Thyroid gland (tissue), 4 donors: ENCODE data around the gene LRRC38. TPM values are rescaled to one million over a fixed set of nuclear protein-coding genes. Genes with fewer than 3 reads are reported as not detected.
"Not testable (repeated sequence)": the region's sequence is repeated elsewhere in the genome, so short reads cannot be mapped to it uniquely, and the experiment has no call there.

Source experiments
- DNase-seq, 2 donors: peaks; one replicate each; pipeline ENCODE4 v3.0.0-alpha.2; 2019
- H3K27ac ChIP-seq, 3 donors: fragments of 200-600 bp; sonication (generic); 1 replicate in 2 of 3; 2 replicates in 1 of 3; pipeline ENCODE4 v1.5.1; 2016 to 2019; ENCODE audit warnings: mild to moderate bottlenecking in 1 of 3, moderate library complexity in 1 of 3
- H3K27me3 ChIP-seq: fragments of 200-600 bp; sonication (generic); one replicate; pipeline ENCODE4 v1.5.1; 2019
- H3K36me3 ChIP-seq, 2 donors: fragments of 200-600 bp; sonication (generic); one replicate each; pipeline ENCODE4 v1.5.1; 2016 to 2019
- H3K4me1 ChIP-seq, 2 donors: fragments of 200-600 bp; sonication (generic); one replicate each; pipeline ENCODE4 v1.5.1; 2017 to 2019
- H3K4me3 ChIP-seq, 3 donors: fragments of 200-600 bp; sonication (generic); replicated peaks in 1 of 3; 1 replicate in 2 of 3; 2 replicates in 1 of 3; pipeline ENCODE4 v1.5.1; 2016; ENCODE audit warnings: mild to moderate bottlenecking in 1 of 3
- H3K9me3 ChIP-seq: fragments of 200-600 bp; sonication (generic); one replicate; pipeline ENCODE4 v1.5.1; 2017
- POLR2A ChIP-seq, 2 donors: fragments of 450-650 bp; IDR thresholded peaks; one replicate each; pipeline ENCODE4 v1.6.1; 2017; ENCODE audit warnings: antibody characterized with exemption in 2 of 2, mild to moderate bottlenecking in 2 of 2, moderate library complexity in 1 of 2
- WGBS, 2 donors: methylation state at CpG; one replicate each; pipeline ENCODE4 v1.1.5; 2017; 5-methylcytosine and 5-hydroxymethylcytosine counted together
- intact Hi-C: fragments of 100-400 bp; cut with DNase I; formaldehyde crosslinking; loops from one replicate; pipeline ENCODE4 v1.15.1; 2023
- total RNA-seq, 4 donors: library from RNA; depleted of rRNA; stranded (reverse); fragments of >200 nt; gene quantifications; one replicate each; pipeline ENCODE4 v1.2.3, GENCODE V29; 2016
- TF ChIP-seq, protein P1 (sequence below), 6 experiments: fragments of 200-600 bp in 3 of 6; fragments of 450-650 bp in 3 of 6; sonication (generic) in 3 of 6; IDR thresholded peaks; one replicate each; pipeline ENCODE4 v1.5.1; 2016 to 2019; ENCODE audit warnings: antibody characterized with exemption in 6 of 6, mild to moderate bottlenecking in 2 of 6, inconsistent platforms in 1 of 6, moderate library complexity in 1 of 6

Gene LRRC38
- total RNA-seq, 4 donors from 2014 or later: not detected

- no peak for TF ChIP-seq POLR2A (IDR thresholded peaks at IDR 0.05)
- TF ChIP-seq, protein P1, sequence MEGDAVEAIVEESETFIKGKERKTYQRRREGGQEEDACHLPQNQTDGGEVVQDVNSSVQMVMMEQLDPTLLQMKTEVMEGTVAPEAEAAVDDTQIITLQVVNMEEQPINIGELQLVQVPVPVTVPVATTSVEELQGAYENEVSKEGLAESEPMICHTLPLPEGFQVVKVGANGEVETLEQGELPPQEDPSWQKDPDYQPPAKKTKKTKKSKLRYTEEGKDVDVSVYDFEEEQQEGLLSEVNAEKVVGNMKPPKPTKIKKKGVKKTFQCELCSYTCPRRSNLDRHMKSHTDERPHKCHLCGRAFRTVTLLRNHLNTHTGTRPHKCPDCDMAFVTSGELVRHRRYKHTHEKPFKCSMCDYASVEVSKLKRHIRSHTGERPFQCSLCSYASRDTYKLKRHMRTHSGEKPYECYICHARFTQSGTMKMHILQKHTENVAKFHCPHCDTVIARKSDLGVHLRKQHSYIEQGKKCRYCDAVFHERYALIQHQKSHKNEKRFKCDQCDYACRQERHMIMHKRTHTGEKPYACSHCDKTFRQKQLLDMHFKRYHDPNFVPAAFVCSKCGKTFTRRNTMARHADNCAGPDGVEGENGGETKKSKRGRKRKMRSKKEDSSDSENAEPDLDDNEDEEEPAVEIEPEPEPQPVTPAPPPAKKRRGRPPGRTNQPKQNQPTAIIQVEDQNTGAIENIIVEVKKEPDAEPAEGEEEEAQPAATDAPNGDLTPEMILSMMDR (IDR thresholded peaks at IDR 0.05): no peak
- Histone ChIP-seq H3K4me1 (no peaks in the 10 kb centered on the region), H3K9me3 (no peaks in the 10 kb centered on the region), H3K27me3 (no peaks in the 10 kb centered on the region), H3K36me3 (no peaks in the 10 kb centered on the region), H3K4me3 (no peak overlapping the region), H3K27ac (no peak overlapping the region)
- 66 to 71% methylated on average over 10 of the region's 10 CpGs for WGBS, 2 donors
- no peak for DNase-seq
- intact Hi-C loops: no loop called here
These were observed 70.3 kb downstream of the LRRC38 start for GRCh38 chr1:13443335-13443979.

- WGBS, 2 donors: 91 to 97% methylated on average over 23 to 29 of the region's 49 CpGs
These were observed 74.6 kb downstream of the LRRC38 start for GRCh38 chr1:13439104-13439783.

GRCh38 chr1:13435458-13435857 lies 78.3 kb downstream of the LRRC38 start:
- intact Hi-C loops: no loop called here
- Histone ChIP-seq H3K27ac (no peak overlapping the region), H3K4me3 (no peak overlapping the region), H3K4me1 (no peaks in the 10 kb centered on the region), H3K27me3 (no peaks in the 10 kb centered on the region), H3K9me3 (no peaks in the 10 kb centered on the region), H3K36me3 (no peaks in the 10 kb centered on the region)
- WGBS, 2 donors: 88 to 89% methylated on average over 3 of the region's 3 CpGs
- DNase-seq: no peak
- TF ChIP-seq, protein P1 (IDR thresholded peaks at IDR 0.05): no peak
- no peak for TF ChIP-seq POLR2A (IDR thresholded peaks at IDR 0.05)

More at GRCh38 chr1:13439104-13439783, 74.6 kb downstream of the LRRC38 start:
- intact Hi-C loops, H3K27me3 ChIP-seq, H3K4me1 ChIP-seq, H3K36me3 ChIP-seq, H3K4me3 ChIP-seq, H3K27ac ChIP-seq, DNase-seq, H3K9me3 ChIP-seq: not testable (repeated sequence)

GRCh38 chr1:13433694-13434358 lies 80.0 kb downstream of the LRRC38 start:
- H3K4me1 ChIP-seq, H3K4me3 ChIP-seq, H3K27ac ChIP-seq, intact Hi-C loops, H3K36me3 ChIP-seq, H3K9me3 ChIP-seq, DNase-seq, H3K27me3 ChIP-seq: not testable (repeated sequence)
- 96% methylated on average over 9 to 14 of the region's 32 CpGs for WGBS, 2 donors

- 64 to 86% methylated on average over 3 of the region's 3 CpGs for WGBS, 2 donors
- H3K27ac ChIP-seq: no peak overlapping the region
- H3K27me3 ChIP-seq: no peaks in the 10 kb centered on the region
- H3K9me3 ChIP-seq: no peaks in the 10 kb centered on the region
- no peak for DNase-seq
- H3K4me1 ChIP-seq: no peaks in the 10 kb centered on the region
- intact Hi-C loops: no loop called here
- TF ChIP-seq, protein P1 (IDR thresholded peaks at IDR 0.05): no peak
- no peak for TF ChIP-seq POLR2A (IDR thresholded peaks at IDR 0.05)
- H3K4me3 ChIP-seq: no peak overlapping the region
- no peaks in the 10 kb centered on the region for H3K36me3 ChIP-seq
These were observed 81.6 kb downstream of the LRRC38 start for GRCh38 chr1:13432251-13432650.

DNA sequence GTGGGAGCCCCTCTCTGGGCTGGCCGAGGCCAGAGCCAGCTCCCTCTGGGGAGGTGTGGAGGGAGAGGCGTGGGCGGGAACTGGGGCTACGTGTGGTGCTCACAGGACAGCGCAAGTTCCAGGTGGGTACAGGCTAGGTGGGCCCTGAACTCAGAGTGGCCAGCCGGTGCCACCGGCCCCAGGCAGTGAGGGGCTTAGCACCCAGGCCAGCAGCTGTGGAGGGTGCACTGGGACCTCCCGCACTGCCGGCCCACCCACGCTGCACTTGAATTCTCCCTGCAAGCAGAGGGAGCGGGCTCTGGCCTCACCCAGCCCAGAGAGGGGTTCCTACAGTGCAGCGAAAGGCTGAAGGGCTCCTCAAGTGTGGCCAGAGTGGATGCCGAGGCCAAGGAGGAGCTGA lies 83.3 kb downstream of the LRRC38 start:
- Histone ChIP-seq H3K4me1 (no peaks in the 10 kb centered on the region), H3K9me3 (no peaks in the 10 kb centered on the region), H3K4me3 (no peak overlapping the region), H3K27me3 (no peaks in the 10 kb centered on the region), H3K27ac (no peak overlapping the region), H3K36me3 (no peaks in the 10 kb centered on the region)
- WGBS, 2 donors: 90 to 93% methylated on average over 9 to 13 of the region's 13 CpGs
- DNase-seq: no peak
- intact Hi-C loops: no loop called here
- TF ChIP-seq POLR2A (IDR thresholded peaks at IDR 0.05): no peak
- TF ChIP-seq, protein P1 (IDR thresholded peaks at IDR 0.05): no peak
